SK-N-SH treated with all-trans-retinoic acid at 6 μM for 48 hours (cell line): Measurements from ENCODE around the gene PRAMEF17.

Experiments
- BACH2 ChIP-seq: fragments of 250-450 bp; sonication (Bioruptor Pico); IDR thresholded peaks from 2 replicates; pipeline ENCODE4 v1.9.0; 2021; ENCODE audit warnings: mild to moderate bottlenecking, borderline replicate concordance
- ZFP30 ChIP-seq: fragments of 450-650 bp; formaldehyde crosslinking; IDR thresholded peaks from 2 replicates; pipeline ENCODE4 v1.5.0; 2022; ENCODE audit warnings: mild to moderate bottlenecking, moderate library complexity
- ZNF565 ChIP-seq: fragments of 450-650 bp; formaldehyde crosslinking; conservative IDR thresholded peaks from 2 replicates; pipeline ENCODE4 v1.5.0; 2020; ENCODE audit warnings: low read depth, mild to moderate bottlenecking, moderate library complexity

DNA sequence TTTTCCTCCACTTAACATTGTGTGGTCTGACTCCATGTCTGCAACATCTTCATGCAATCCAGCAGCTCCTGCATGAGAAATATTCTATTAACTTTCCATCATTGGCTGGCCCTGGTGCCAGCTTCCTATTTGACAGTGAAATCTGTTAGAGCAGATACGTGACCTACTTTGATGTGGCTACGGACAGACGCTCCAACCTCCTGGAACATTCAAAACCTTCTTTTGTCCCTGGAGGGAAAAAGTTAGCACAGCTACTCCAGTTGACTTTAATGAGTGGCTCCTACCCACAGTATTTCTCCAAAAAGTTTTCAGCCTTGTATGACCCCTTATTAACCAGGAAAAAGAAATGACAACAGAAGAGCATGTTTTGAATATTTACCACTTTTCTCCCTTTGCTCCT lies 42.8 kb downstream of the PRAMEF17 start:
- no peak for TF ChIP-seq ZFP30 (CRISPR knock-in tag)
- no peak for TF ChIP-seq ZNF565 (CRISPR knock-in tag)
- TF ChIP-seq BACH2 (CRISPR knock-in tag) = no peak
